SJCRH30 (cell line): ENCODE results near the gene MAGED1. TPM values are rescaled to one million over a fixed set of nuclear protein-coding genes. Genes with fewer than 3 reads are reported as not detected.

Source experiments
- DNase-seq, 2 experiments: peaks; one replicate each; pipeline ENCODE4 v3.0.0-alpha.2; 2015 to 2020
- H3K27ac ChIP-seq: fragments of 250-450 bp; sonication (Bioruptor Pico); 2 replicates; pipeline ENCODE4 v1.5.1; 2020; ENCODE audit warnings: mild to moderate bottlenecking, moderate library complexity
- H3K27me3 ChIP-seq: fragments of 250-450 bp; sonication (Bioruptor Pico); 2 replicates; pipeline ENCODE4 v1.5.1; 2020; ENCODE audit warnings: mild to moderate bottlenecking, moderate library complexity
- H3K36me3 ChIP-seq: fragments of 250-450 bp; sonication (Bioruptor Pico); 2 replicates; pipeline ENCODE4 v1.5.1; 2020; ENCODE audit warnings: mild to moderate bottlenecking, moderate library complexity
- H3K4me1 ChIP-seq: fragments of 250-450 bp; sonication (Bioruptor Pico); 2 replicates; pipeline ENCODE4 v1.5.1; 2020; ENCODE audit warnings: mild to moderate bottlenecking, moderate library complexity
- H3K4me3 ChIP-seq: fragments of 250-450 bp; sonication (Bioruptor Pico); 2 replicates; pipeline ENCODE4 v1.5.1; 2020; ENCODE audit warnings: mild to moderate bottlenecking, moderate library complexity
- H3K9me3 ChIP-seq: fragments of 250-450 bp; sonication (Bioruptor Pico); replicated peaks from 2 replicates; pipeline ENCODE4 v1.5.1; 2020; ENCODE audit warnings: mild to moderate bottlenecking, moderate library complexity
- total RNA-seq: library from RNA; depleted of rRNA; stranded (reverse); fragments of >200 nt; shearing (Covaris generic); gene quantifications from 2 replicates; pipeline ENCODE4 v1.2.3, GENCODE V29; 2014; rRNA removed

Gene MAGED1, protein sequence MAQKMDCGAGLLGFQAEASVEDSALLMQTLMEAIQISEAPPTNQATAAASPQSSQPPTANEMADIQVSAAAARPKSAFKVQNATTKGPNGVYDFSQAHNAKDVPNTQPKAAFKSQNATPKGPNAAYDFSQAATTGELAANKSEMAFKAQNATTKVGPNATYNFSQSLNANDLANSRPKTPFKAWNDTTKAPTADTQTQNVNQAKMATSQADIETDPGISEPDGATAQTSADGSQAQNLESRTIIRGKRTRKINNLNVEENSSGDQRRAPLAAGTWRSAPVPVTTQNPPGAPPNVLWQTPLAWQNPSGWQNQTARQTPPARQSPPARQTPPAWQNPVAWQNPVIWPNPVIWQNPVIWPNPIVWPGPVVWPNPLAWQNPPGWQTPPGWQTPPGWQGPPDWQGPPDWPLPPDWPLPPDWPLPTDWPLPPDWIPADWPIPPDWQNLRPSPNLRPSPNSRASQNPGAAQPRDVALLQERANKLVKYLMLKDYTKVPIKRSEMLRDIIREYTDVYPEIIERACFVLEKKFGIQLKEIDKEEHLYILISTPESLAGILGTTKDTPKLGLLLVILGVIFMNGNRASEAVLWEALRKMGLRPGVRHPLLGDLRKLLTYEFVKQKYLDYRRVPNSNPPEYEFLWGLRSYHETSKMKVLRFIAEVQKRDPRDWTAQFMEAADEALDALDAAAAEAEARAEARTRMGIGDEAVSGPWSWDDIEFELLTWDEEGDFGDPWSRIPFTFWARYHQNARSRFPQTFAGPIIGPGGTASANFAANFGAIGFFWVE
- total RNA-seq, result 101 and 102 TPM in 2 replicates

DNA sequence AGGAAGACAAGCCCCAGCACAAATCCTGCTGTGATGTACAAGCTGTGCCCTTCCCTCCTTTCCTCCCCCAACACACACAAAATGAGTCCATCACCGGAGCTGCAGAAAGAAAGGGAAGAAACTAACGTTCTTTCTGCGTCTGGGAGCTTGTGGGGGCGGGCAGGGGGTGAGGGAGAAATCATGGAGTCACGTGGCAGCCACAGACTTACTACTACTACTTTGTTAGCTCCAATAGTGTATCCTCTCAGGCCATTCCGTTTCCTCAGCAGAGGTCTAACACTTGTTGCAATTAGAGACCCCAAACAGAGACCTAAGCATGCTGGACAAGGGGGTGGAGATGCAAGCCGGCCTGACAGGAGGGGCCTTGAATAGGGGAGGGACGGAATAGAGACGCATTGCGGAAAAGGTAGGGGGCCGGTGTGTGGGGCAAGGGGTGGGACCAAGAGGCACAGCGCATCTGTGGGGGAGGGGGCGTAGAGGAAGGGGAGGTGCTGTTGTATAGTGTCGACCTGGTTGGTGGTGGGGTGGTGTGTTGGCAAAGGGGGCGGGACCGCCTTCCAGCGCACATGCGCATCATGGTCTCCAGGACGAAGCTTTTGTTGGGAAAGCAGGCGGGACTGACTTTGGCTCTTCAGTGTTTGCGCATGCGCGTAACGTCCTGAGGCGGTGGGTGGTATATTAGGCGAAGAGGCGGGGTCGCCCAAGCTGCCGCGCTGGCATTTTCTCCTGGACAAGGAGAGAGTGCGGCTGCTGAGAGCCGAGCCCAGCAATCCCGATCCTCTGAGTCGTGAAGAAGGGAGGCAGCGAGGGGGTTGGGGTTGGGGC lies at the start of gene MAGED1:
Gene MAGED1, plus strand, starts transcription at position 703 of the 825 bp plus-strand sequence. CDS start 682 bp downstream, outside the sequence.
- Histone ChIP-seq H3K27ac (peak within 1 kb of the TSS; percentile 69), H3K36me3 (no peaks in the 10 kb centered on the region; the same call in 1 of the 2 replicates), H3K9me3 (no peaks in the 10 kb centered on the region), H3K4me3 (peak within 1 kb of the TSS; percentile 67), H3K27me3 (no peaks in the 10 kb centered on the region), H3K4me1 (no peaks in the 10 kb centered on the region)
- DNase-seq, result peak; percentile 92 to 94

DNA sequence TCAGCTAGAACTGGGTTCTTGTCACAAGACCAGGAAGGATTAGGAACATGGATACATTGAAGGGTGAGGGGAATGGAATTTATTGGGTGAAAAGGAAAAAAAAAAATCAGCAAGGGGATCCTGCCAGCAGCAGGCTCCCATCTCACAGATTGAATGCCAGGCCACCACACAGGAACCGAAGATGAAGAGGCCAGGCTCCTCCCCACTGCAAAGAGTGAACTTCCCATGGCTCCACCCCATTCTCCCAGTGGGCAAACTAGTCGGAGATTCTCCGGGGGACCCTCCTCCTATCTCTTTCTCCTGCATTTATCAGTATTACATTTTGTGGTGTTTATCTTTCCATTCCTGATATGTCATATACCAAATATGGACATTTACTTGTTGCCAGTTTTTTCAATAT lies 46.0 kb upstream of the MAGED1 start:
- H3K4me3 ChIP-seq, result no peak overlapping the region
- DNase-seq, result no peak
- H3K27me3 ChIP-seq, result no peaks in the 10 kb centered on the region
- no peak overlapping the region for H3K27ac ChIP-seq
- H3K36me3 ChIP-seq, result no peaks in the 10 kb centered on the region
- H3K9me3 ChIP-seq, result no peaks in the 10 kb centered on the region
- no peaks in the 10 kb centered on the region for H3K4me1 ChIP-seq

DNA sequence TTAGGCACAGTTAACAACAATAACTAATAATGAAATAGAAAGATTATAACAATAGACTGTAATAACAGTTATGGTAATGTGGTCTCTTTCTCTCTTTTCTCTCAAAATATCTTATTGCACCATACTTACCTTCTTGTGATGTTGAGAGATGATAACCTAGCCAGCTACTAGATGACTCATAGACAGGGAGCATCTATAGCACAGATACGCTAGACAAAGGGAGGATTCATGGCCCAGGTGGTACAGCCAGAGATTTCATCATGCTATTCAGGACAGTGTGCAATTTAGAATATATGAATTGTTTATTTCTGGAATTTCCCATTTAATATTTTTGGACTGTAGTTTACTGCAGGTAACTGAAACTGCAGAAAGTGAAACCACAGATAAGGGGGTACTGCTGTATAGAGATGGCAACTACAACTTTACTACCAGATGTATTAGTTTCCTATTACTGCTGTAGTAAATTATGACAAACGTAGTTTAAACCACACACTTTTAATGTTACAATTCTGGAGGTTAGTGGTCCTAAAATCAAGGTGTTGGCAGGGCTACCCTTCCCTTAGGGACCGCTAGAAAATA lies 41.8 kb upstream of the MAGED1 start:
- no peaks in the 10 kb centered on the region for H3K9me3 ChIP-seq
- no peaks in the 10 kb centered on the region for H3K36me3 ChIP-seq
- DNase-seq, result no peak
- no peaks in the 10 kb centered on the region for H3K4me1 ChIP-seq
- H3K27me3 ChIP-seq, result no peaks in the 10 kb centered on the region
- H3K4me3 ChIP-seq, result no peak overlapping the region
- H3K27ac ChIP-seq, result no peak overlapping the region

GRCh38 chrX:51852096-51852495 lies 41.3 kb upstream of the MAGED1 start:
- Histone ChIP-seq H3K4me3 (no peak overlapping the region), H3K4me1 (no peaks in the 10 kb centered on the region), H3K27ac (no peak overlapping the region), H3K27me3 (no peaks in the 10 kb centered on the region), H3K9me3 (no peaks in the 10 kb centered on the region), H3K36me3 (no peaks in the 10 kb centered on the region)
- DNase-seq, result no peak

DNA sequence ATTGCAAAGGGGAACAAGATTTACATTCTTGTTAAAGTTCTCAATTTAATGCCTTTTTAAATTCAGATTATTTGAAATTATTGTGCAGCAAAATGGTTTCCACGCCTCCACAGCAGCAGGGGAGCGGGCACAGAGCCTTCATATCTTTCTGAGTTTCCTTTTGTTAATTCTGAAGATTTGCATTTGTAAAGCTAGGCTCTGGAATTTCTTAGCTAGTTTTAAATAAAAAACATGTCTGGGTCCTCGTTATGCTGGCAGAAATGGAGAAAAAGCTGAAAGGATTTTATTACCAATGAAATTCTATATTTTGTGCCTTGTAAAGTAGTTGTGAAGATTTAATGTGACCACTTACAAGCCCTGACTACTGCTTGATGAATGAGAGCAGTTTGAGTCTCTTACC lies 40.8 kb upstream of the MAGED1 start:
- Histone ChIP-seq H3K9me3 (no peaks in the 10 kb centered on the region), H3K4me3 (no peak overlapping the region)
- no peak for DNase-seq

GRCh38 chrX:51853251-51853650 lies 40.2 kb upstream of the MAGED1 start:
- DNase-seq, result no peak
- Histone ChIP-seq H3K9me3 (no peaks in the 10 kb centered on the region), H3K36me3 (no peaks in the 10 kb centered on the region), H3K4me1 (no peaks in the 10 kb centered on the region), H3K27me3 (no peaks in the 10 kb centered on the region), H3K27ac (no peak overlapping the region), H3K4me3 (no peak overlapping the region)

More for the DNA sequence above, 40.8 kb upstream of the MAGED1 start:
- no peaks in the 10 kb centered on the region for H3K4me1 ChIP-seq
- no peaks in the 10 kb centered on the region for H3K36me3 ChIP-seq
- no peak overlapping the region for H3K27ac ChIP-seq
- H3K27me3 ChIP-seq, result no peaks in the 10 kb centered on the region

GRCh38 chrX:51855698-51856097 lies 37.7 kb upstream of the MAGED1 start:
- Histone ChIP-seq H3K9me3 (no peaks in the 10 kb centered on the region), H3K27ac (no peak overlapping the region), H3K4me1 (no peaks in the 10 kb centered on the region), H3K4me3 (no peak overlapping the region), H3K36me3 (no peaks in the 10 kb centered on the region), H3K27me3 (no peaks in the 10 kb centered on the region)
- no peak for DNase-seq

GRCh38 chrX:51857159-51857733 lies 36.2 kb upstream of the MAGED1 start:
- no peaks in the 10 kb centered on the region for H3K9me3 ChIP-seq
- no peak for DNase-seq
- no peaks in the 10 kb centered on the region for H3K36me3 ChIP-seq
- no peaks in the 10 kb centered on the region for H3K4me1 ChIP-seq
- H3K4me3 ChIP-seq, result no peak overlapping the region
- no peak overlapping the region for H3K27ac ChIP-seq
- no peaks in the 10 kb centered on the region for H3K27me3 ChIP-seq

GRCh38 chrX:51860679-51861078 lies 32.7 kb upstream of the MAGED1 start:
- Histone ChIP-seq H3K27ac (no peak overlapping the region), H3K4me3 (no peak overlapping the region), H3K36me3 (no peaks in the 10 kb centered on the region), H3K9me3 (no peaks in the 10 kb centered on the region), H3K4me1 (no peaks in the 10 kb centered on the region), H3K27me3 (no peaks in the 10 kb centered on the region)
- peak; percentile 1 to 41 for DNase-seq

- DNase-seq, result no peak
- H3K4me1 ChIP-seq, result no peaks in the 10 kb centered on the region
- no peaks in the 10 kb centered on the region for H3K27me3 ChIP-seq
- no peak overlapping the region for H3K4me3 ChIP-seq
- no peaks in the 10 kb centered on the region for H3K9me3 ChIP-seq
- no peak overlapping the region for H3K27ac ChIP-seq
- H3K36me3 ChIP-seq, result no peaks in the 10 kb centered on the region
Measured at GRCh38 chrX:51862920-51863319, 30.5 kb upstream of the MAGED1 start.

DNA sequence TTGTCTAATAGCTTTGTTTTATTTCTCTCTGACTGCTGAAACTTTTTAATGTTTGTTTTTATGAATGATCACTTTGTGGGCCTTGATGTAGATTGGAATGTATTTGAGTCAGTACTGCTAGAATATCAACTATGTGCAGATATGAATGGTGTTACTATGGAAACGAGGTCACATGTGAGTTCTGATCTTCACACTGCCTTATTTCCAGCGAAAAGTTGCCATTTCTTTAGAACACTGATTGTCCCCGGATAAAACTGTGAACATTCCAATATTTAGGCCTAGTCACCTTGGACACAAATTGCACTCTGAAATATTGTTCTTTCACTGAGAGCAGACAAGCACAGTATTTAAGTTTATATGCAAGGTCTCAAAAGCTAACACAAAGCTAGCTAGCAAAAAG lies 27.2 kb upstream of the MAGED1 start:
- no peaks in the 10 kb centered on the region for H3K27me3 ChIP-seq

DNA sequence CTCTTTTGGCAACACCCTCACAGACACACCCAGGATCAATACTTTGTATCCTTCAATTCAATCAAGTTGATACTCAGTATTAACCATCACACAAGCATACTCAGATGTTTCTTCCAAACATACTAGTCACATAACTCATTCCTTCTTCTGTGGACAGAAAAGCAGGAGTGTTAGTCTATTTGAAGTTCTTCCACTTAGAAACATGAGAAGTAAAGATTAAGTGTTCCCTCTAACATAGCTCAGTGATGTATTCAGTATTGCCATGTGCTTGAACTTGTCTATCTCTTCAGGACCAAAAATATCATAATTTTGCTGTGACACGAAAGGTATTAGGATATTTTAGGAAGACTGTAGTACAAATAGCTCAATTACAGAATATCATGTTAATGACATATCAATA lies 25.8 kb upstream of the MAGED1 start:
- no peak for DNase-seq
- Histone ChIP-seq H3K27ac (no peak overlapping the region), H3K27me3 (no peaks in the 10 kb centered on the region)

More for the DNA sequence above, 27.2 kb upstream of the MAGED1 start:
- no peaks in the 10 kb centered on the region for H3K36me3 ChIP-seq
- no peaks in the 10 kb centered on the region for H3K9me3 ChIP-seq
- H3K4me1 ChIP-seq, result no peaks in the 10 kb centered on the region
- DNase-seq, result no peak
- no peak overlapping the region for H3K27ac ChIP-seq
- no peak overlapping the region for H3K4me3 ChIP-seq

GRCh38 chrX:51870354-51870753 lies 23.1 kb upstream of the MAGED1 start:
- no peak for DNase-seq
- Histone ChIP-seq H3K4me1 (no peaks in the 10 kb centered on the region), H3K4me3 (no peak overlapping the region), H3K9me3 (no peaks in the 10 kb centered on the region), H3K27me3 (no peaks in the 10 kb centered on the region), H3K36me3 (no peaks in the 10 kb centered on the region), H3K27ac (no peak overlapping the region)

More for the DNA sequence above, 25.8 kb upstream of the MAGED1 start:
- Histone ChIP-seq H3K4me3 (no peak overlapping the region), H3K9me3 (no peaks in the 10 kb centered on the region), H3K4me1 (no peaks in the 10 kb centered on the region), H3K36me3 (no peaks in the 10 kb centered on the region)

- Histone ChIP-seq H3K36me3 (no peaks in the 10 kb centered on the region), H3K27ac (no peak overlapping the region), H3K27me3 (no peaks in the 10 kb centered on the region), H3K9me3 (no peaks in the 10 kb centered on the region), H3K4me1 (no peaks in the 10 kb centered on the region), H3K4me3 (no peak overlapping the region)
- DNase-seq, result no peak
Measured at GRCh38 chrX:51874123-51874522, 19.3 kb upstream of the MAGED1 start.
